ENCODE data around the gene ABHD12.

The ABHD12 gene

GRCh38 chr20:25275813-25276532, 114.7 kb downstream of the ABHD12 start:
- H3K27me3 ChIP-seq (ENCODE audit: insufficient read depth, low read length), result no peaks in the 10 kb centered on the region
- no peak overlapping the region for H3K9ac ChIP-seq (ENCODE audit: low read length)
- H2AFZ ChIP-seq (ENCODE audit: insufficient read depth, low read length, poor library complexity), result no peak overlapping the region
- no peak overlapping the region for H3K18ac ChIP-seq (ENCODE audit: low read length)
- no peak overlapping the region for H2BK120ac ChIP-seq (ENCODE audit: insufficient read depth, low read length, poor library complexity)
- H2BK5ac ChIP-seq (ENCODE audit: low read depth, low read length, poor library complexity), result no peak overlapping the region
- no peak overlapping the region for H2BK12ac ChIP-seq (ENCODE audit: low read length)
- H3K4me3 ChIP-seq (ENCODE audit: low read depth, low read length), result no peak overlapping the region
- H3K4ac ChIP-seq (ENCODE audit: low read depth, low read length), result no peak overlapping the region
- H3K27ac ChIP-seq (ENCODE audit: low read depth, low read length), result no peak overlapping the region
- no peak overlapping the region for H3K4me2 ChIP-seq (ENCODE audit: low read length)
- no peaks in the 10 kb centered on the region for H3K79me2 ChIP-seq (ENCODE audit: control insufficient read depth, insufficient read depth, low read length, poor library complexity)
- no peak overlapping the region for H4K91ac ChIP-seq (ENCODE audit: low read depth, low read length)
- H3K36me3 ChIP-seq (ENCODE audit: control insufficient read depth in 1 of 2, insufficient read depth in 2 of 2, low read length in 2 of 2), result peaks cover 78% of the 10 kb centered on the region in 2 experiments
- no peak overlapping the region for H3K23ac ChIP-seq (ENCODE audit: low read length)
- no peak for DNase-seq
- no CpG with 5 or more reads among the region's 20 CpGs for WGBS (ENCODE audit: extremely low coverage, insufficient coverage, insufficient read length)
- H3K79me1 ChIP-seq (ENCODE audit: low read length), result no peaks in the 10 kb centered on the region
- H3K4me1 ChIP-seq (ENCODE audit: control insufficient read depth in 1 of 2, insufficient read depth in 2 of 2, low read length in 2 of 2), result no peaks in the 10 kb centered on the region
- H3K9me3 ChIP-seq (ENCODE audit: insufficient read depth, low read depth, low read length), result no peaks in the 10 kb centered on the region
- H4K12ac ChIP-seq (ENCODE audit: low read depth, low read length), result no peak overlapping the region
- H4K8ac ChIP-seq (ENCODE audit: low read depth, low read length), result no peak overlapping the region
- no peak overlapping the region for H3K14ac ChIP-seq (ENCODE audit: low read length)
- H2AK5ac ChIP-seq (ENCODE audit: low read length), result no peak overlapping the region

DNA sequence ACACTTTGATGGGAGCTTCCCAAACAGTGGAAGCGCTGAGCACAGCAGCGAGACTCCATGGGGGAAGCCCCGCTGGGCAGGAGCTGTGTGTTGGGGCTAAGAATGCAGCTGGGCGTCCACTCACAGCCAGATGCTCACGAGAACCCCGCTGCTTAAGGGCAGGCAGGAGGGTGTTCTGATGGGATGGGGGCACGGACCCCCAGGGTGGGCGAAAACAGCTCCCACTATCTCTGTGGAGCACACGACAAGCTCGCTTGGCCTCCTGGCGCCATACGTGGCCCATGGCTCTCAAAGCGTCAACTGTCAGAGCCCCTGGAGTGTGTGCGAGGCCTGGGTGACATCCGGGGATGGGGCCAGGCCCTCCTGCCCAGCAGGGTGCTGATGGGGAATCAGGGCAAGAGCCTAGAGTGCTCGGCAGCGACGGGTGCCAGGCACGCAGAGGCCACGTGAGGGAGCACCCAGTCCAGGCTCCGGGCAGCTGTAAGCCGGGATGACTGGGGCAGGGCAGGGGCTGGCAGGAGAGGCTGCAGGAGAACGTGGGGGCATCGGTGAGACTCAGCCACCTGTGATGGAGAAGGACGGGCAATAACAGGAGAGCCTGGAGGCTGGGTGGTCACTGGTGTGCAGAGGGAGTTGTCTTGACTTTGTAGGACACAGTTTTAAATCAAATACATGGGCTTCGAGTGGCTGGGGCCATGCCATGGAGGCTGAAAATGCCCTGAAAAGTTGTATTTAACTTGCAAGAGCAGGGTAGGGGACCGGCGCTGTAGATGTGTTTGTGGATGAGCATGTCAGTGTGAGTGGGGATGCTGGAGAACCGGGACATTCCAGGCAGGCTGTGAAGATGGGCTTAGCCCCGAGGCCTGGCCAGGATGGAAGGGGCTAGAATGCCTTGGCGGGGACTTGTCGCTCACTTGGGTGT, 115.5 kb downstream of the ABHD12 start:
- Histone ChIP-seq H3K23ac (ENCODE audit: low read length) (no peak overlapping the region), H2AFZ (ENCODE audit: insufficient read depth, low read length, poor library complexity) (no peak overlapping the region), H3K27me3 (ENCODE audit: insufficient read depth, low read length) (no peaks in the 10 kb centered on the region), H3K27ac (ENCODE audit: low read depth, low read length) (no peak overlapping the region), H4K91ac (ENCODE audit: low read depth, low read length) (no peak overlapping the region), H3K18ac (ENCODE audit: low read length) (no peak overlapping the region), H4K8ac (ENCODE audit: low read depth, low read length) (no peak overlapping the region), H3K4ac (ENCODE audit: low read depth, low read length) (no peak overlapping the region), H4K12ac (ENCODE audit: low read depth, low read length) (no peak overlapping the region), H3K4me3 (ENCODE audit: low read depth, low read length) (no peak overlapping the region), H3K36me3 (ENCODE audit: control insufficient read depth in 1 of 2, insufficient read depth in 2 of 2, low read length in 2 of 2) (peaks cover 75 to 78% of the 10 kb centered on the region in 2 experiments), H3K79me2 (ENCODE audit: control insufficient read depth, insufficient read depth, low read length, poor library complexity) (no peaks in the 10 kb centered on the region), H2AK5ac (ENCODE audit: low read length) (no peak overlapping the region), H3K9me3 (ENCODE audit: insufficient read depth, low read depth, low read length) (no peaks in the 10 kb centered on the region), H3K14ac (ENCODE audit: low read length) (no peak overlapping the region), H2BK5ac (ENCODE audit: low read depth, low read length, poor library complexity) (no peak overlapping the region), H3K4me1 (ENCODE audit: control insufficient read depth in 1 of 2, insufficient read depth in 2 of 2, low read length in 2 of 2) (no peaks in the 10 kb centered on the region), H3K9ac (ENCODE audit: low read length) (no peak overlapping the region), H2BK120ac (ENCODE audit: insufficient read depth, low read length, poor library complexity) (no peak overlapping the region), H3K4me2 (ENCODE audit: low read length) (no peak overlapping the region), H2BK12ac (ENCODE audit: low read length) (no peak overlapping the region), H3K79me1 (ENCODE audit: low read length) (no peaks in the 10 kb centered on the region)
- whole genome bisulfite sequencing (ENCODE audit: extremely low coverage, insufficient coverage, insufficient read length), result no CpG with 5 or more reads among the region's 32 CpGs
- DNase-seq, result no peak

DNA sequence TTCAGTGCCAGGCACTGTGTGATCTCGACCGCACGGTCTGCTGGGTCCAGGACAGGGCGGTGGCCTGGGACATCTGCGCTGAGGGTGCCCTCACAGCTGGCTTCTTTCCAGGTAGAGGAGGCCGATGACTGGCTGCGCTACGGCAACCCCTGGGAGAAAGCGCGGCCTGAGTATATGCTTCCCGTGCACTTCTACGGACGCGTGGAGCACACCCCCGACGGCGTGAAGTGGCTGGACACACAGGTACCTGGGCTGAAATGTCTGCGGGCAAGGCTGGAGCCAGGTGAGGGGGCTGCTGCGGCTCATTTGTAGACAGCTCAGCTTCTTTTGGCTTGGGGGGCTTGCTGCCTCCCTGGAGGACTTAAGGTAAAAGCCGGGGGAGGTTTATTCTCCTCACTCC, 116.2 kb downstream of the ABHD12 start:
- H3K27ac ChIP-seq (ENCODE audit: low read depth, low read length), result no peak overlapping the region
- H2AFZ ChIP-seq (ENCODE audit: insufficient read depth, low read length, poor library complexity), result no peak overlapping the region
- no peak overlapping the region for H3K14ac ChIP-seq (ENCODE audit: low read length)
- no peak overlapping the region for H2BK12ac ChIP-seq (ENCODE audit: low read length)
- WGBS (ENCODE audit: extremely low coverage, insufficient coverage, insufficient read length), result no CpG with 5 or more reads among the region's 20 CpGs
- H3K4me2 ChIP-seq (ENCODE audit: low read length), result no peak overlapping the region
- H2BK120ac ChIP-seq (ENCODE audit: insufficient read depth, low read length, poor library complexity), result no peak overlapping the region
- no peak overlapping the region for H4K12ac ChIP-seq (ENCODE audit: low read depth, low read length)
- no peaks in the 10 kb centered on the region for H3K79me1 ChIP-seq (ENCODE audit: low read length)
- no peak overlapping the region for H3K4ac ChIP-seq (ENCODE audit: low read depth, low read length)
- no peak for DNase-seq
- H3K4me3 ChIP-seq (ENCODE audit: low read depth, low read length), result no peak overlapping the region
- no peak overlapping the region for H3K18ac ChIP-seq (ENCODE audit: low read length)
- H2BK5ac ChIP-seq (ENCODE audit: low read depth, low read length, poor library complexity), result no peak overlapping the region
- H3K36me3 ChIP-seq (ENCODE audit: control insufficient read depth in 1 of 2, insufficient read depth in 2 of 2, low read length in 2 of 2), result peaks cover 73 to 76% of the 10 kb centered on the region in 2 experiments
- no peak overlapping the region for H4K8ac ChIP-seq (ENCODE audit: low read depth, low read length)
- no peak overlapping the region for H4K91ac ChIP-seq (ENCODE audit: low read depth, low read length)
- H3K79me2 ChIP-seq (ENCODE audit: control insufficient read depth, insufficient read depth, low read length, poor library complexity), result no peaks in the 10 kb centered on the region
- no peak overlapping the region for H3K9ac ChIP-seq (ENCODE audit: low read length)
- H2AK5ac ChIP-seq (ENCODE audit: low read length), result no peak overlapping the region
- H3K9me3 ChIP-seq (ENCODE audit: insufficient read depth, low read depth, low read length), result no peaks in the 10 kb centered on the region
- H3K23ac ChIP-seq (ENCODE audit: low read length), result no peak overlapping the region
- H3K27me3 ChIP-seq (ENCODE audit: insufficient read depth, low read length), result no peaks in the 10 kb centered on the region
- no peaks in the 10 kb centered on the region for H3K4me1 ChIP-seq (ENCODE audit: control insufficient read depth in 1 of 2, insufficient read depth in 2 of 2, low read length in 2 of 2)

- Histone ChIP-seq H4K12ac (ENCODE audit: low read depth, low read length) (no peak overlapping the region), H2BK12ac (ENCODE audit: low read length) (no peak overlapping the region), H3K9ac (ENCODE audit: low read length) (no peak overlapping the region), H2BK120ac (ENCODE audit: insufficient read depth, low read length, poor library complexity) (no peak overlapping the region), H3K27me3 (ENCODE audit: insufficient read depth, low read length) (no peaks in the 10 kb centered on the region), H4K91ac (ENCODE audit: low read depth, low read length) (no peak overlapping the region), H3K27ac (ENCODE audit: low read depth, low read length) (no peak overlapping the region), H3K4ac (ENCODE audit: low read depth, low read length) (no peak overlapping the region), H2BK5ac (ENCODE audit: low read depth, low read length, poor library complexity) (no peak overlapping the region), H3K18ac (ENCODE audit: low read length) (no peak overlapping the region), H3K4me2 (ENCODE audit: low read length) (no peak overlapping the region), H2AFZ (ENCODE audit: insufficient read depth, low read length, poor library complexity) (no peak overlapping the region), H3K79me2 (ENCODE audit: control insufficient read depth, insufficient read depth, low read length, poor library complexity) (no peaks in the 10 kb centered on the region), H3K14ac (ENCODE audit: low read length) (no peak overlapping the region), H3K9me3 (ENCODE audit: insufficient read depth, low read depth, low read length) (no peaks in the 10 kb centered on the region), H3K79me1 (ENCODE audit: low read length) (no peaks in the 10 kb centered on the region), H2AK5ac (ENCODE audit: low read length) (no peak overlapping the region), H3K23ac (ENCODE audit: low read length) (no peak overlapping the region), H4K8ac (ENCODE audit: low read depth, low read length) (no peak overlapping the region), H3K36me3 (ENCODE audit: control insufficient read depth in 1 of 2, insufficient read depth in 2 of 2, low read length in 2 of 2) (peaks cover 71 to 75% of the 10 kb centered on the region in 2 experiments), H3K4me1 (ENCODE audit: control insufficient read depth in 1 of 2, insufficient read depth in 2 of 2, low read length in 2 of 2) (no peaks in the 10 kb centered on the region), H3K4me3 (ENCODE audit: low read depth, low read length) (no peak overlapping the region)
- WGBS (ENCODE audit: extremely low coverage, insufficient coverage, insufficient read length), result no CpG with 5 or more reads among the region's 20 CpGs
- DNase-seq, result no peak
These were observed 116.9 kb downstream of the ABHD12 start for GRCh38 chr20:25273541-25274358.
